Rectal smooth muscle tissue (tissue), 1 donor: ENCODE data around the gene PHACTR1.
A peak's percentile ranks its signal among the peaks of the same experiment; 100 is the strongest.

Experiments
- H3K27ac ChIP-seq: one replicate; pipeline ENCODE4 v1.7.0; 2013; ENCODE audit warnings: low read depth, low read length, inconsistent platforms
- H3K27me3 ChIP-seq: one replicate; pipeline ENCODE4 v1.7.0; 2013; ENCODE audit warnings: low read length; ENCODE audit not compliant: control insufficient read depth, insufficient read depth
- H3K36me3 ChIP-seq: one replicate; pipeline ENCODE4 v1.7.0; 2013; ENCODE audit warnings: low read length; ENCODE audit not compliant: control insufficient read depth, insufficient read depth
- H3K4me1 ChIP-seq: one replicate; pipeline ENCODE4 v1.7.0; 2013; ENCODE audit warnings: low read length; ENCODE audit not compliant: control insufficient read depth, insufficient read depth
- H3K4me3 ChIP-seq: one replicate; pipeline ENCODE4 v1.7.0; 2013; ENCODE audit warnings: low read length
- H3K9ac ChIP-seq: one replicate; pipeline ENCODE4 v1.7.0; 2013; ENCODE audit warnings: low read length

PHACTR1 gene

GRCh38 chr6:13268913-13269518 is 552.4 kb downstream of the PHACTR1 start:
- H3K27ac ChIP-seq: no peak overlapping the region
- no peaks in the 10 kb centered on the region for H3K27me3 ChIP-seq
- H3K36me3 ChIP-seq: no peaks in the 10 kb centered on the region
- H3K4me3 ChIP-seq: no peak overlapping the region
- H3K9ac ChIP-seq: no peak overlapping the region
- no peaks in the 10 kb centered on the region for H3K4me1 ChIP-seq

DNA sequence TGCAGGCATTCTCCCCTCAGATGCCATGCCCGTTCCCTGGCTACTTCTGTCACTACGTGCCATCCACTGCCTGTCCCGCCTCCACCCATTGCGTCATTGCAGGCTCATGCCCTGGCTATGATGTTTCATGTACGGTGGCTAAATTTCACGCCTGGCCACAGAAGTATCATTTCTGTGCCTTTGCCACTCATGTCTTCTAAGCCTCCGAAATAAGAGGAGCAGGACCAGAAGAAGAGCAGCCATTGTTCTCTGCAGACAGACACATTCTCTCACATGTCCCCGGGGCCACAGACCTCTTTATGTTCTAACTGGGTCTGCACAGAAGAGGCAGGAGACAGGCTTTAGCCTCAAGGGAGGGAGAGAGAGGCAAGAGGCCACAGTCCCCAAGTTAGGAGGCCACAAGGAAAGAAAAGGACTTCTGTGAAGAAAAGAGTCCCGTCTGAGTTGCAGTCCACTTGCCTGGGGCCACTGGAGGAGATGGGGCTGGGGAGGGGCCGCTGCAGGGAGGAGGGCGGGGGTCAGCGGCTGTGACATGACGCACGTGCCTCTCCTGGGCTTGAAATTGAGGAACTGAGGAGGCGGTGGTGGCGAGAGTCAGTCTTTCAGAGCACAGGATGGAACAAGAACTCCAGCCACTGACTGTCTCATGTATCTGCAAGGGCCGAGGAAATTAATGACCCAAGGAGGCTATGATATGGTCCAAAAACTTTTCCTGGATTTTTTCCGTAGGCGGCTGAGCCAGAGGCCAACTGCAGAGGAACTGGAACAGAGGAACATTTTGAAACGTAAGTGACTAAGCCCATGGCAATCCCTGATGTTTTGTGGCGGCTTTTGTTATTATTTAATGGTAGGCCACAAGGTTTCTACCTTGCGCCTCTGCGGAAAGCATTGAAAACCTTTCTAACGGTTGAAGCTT is 555.8 kb downstream of the PHACTR1 start:
- no peak overlapping the region for H3K9ac ChIP-seq
- H3K27me3 ChIP-seq: no peaks in the 10 kb centered on the region
- H3K36me3 ChIP-seq: no peaks in the 10 kb centered on the region
- no peak overlapping the region for H3K27ac ChIP-seq
- H3K4me1 ChIP-seq: no peaks in the 10 kb centered on the region
- peak overlapping the region; percentile 31 for H3K4me3 ChIP-seq

DNA sequence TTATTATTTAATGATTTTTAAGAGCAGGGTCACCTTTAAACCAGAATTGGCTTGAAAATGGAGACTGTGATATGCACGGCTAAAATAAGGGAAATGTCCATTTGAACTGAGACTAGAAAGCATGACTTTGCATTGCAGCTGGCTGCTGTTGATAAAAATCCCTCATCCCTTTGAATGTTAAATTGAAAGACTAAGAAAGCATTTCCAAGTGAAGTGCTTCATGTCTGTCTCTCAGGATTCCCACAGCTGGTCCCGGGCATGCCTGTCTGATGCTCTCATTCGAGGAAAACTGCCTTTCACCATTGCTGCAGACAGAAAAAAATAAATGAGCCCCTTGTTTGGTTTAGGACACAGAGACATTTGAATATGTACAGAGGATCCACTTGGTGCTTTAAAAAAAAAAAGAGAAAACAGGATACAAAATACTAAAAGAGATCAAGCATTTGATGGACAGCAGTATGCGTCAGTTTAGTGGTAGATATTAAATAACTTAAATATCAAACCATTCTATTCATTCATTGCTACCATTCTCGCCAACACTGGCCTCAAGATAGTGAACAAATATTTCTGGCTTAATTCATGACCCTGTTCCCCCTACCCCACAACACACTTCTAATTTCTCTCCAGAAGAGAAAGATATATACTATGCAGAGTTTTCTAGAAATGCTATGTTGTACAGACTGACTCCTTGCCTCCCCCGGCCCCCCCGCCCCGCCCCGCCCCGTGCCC is 556.8 kb downstream of the PHACTR1 start:
- Histone ChIP-seq H3K9ac (no peak overlapping the region), H3K27me3 (no peaks in the 10 kb centered on the region), H3K4me3 (peak overlapping the region; percentile 31), H3K36me3 (no peaks in the 10 kb centered on the region), H3K27ac (no peak overlapping the region), H3K4me1 (no peaks in the 10 kb centered on the region)

DNA sequence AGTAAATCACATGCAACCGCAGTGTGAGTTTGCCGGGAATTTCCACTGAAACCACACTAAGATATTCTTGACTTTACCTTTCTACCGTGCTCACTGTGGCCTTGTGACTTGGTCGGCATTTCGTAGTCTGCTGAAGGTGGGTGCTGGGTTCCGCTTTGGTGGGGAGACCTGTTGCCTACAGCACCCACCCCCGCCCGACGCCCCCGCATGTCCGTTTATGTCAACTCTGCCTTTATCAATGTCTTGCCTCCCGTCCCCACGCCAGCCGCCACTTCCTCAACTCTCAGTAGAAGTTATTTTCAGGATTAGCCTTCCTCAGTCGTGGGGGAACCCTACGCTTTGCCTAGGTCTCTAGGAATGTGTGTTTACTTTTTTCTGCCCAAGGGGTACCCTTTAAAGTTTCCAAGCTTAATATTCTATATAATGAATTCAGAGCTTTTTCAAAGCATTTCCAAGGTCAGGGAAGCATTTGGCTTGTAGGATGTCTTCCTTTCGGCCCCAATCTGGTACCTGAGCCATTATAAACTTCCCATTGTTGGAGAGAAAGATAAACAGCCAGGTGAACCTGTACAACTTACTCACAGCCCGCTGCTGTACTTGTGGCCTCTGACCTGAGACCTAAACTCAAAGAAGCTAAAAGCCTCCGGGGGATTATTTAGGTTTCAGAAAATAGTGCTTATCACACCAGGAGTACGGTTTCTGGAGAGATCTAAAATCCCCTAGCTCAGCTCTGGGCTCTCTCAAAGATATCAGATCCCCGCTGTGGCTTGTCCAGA is 557.6 kb downstream of the PHACTR1 start:
- Histone ChIP-seq H3K27me3 (no peaks in the 10 kb centered on the region), H3K4me1 (no peaks in the 10 kb centered on the region), H3K4me3 (no peak overlapping the region), H3K27ac (no peak overlapping the region), H3K9ac (no peak overlapping the region), H3K36me3 (no peaks in the 10 kb centered on the region)

DNA sequence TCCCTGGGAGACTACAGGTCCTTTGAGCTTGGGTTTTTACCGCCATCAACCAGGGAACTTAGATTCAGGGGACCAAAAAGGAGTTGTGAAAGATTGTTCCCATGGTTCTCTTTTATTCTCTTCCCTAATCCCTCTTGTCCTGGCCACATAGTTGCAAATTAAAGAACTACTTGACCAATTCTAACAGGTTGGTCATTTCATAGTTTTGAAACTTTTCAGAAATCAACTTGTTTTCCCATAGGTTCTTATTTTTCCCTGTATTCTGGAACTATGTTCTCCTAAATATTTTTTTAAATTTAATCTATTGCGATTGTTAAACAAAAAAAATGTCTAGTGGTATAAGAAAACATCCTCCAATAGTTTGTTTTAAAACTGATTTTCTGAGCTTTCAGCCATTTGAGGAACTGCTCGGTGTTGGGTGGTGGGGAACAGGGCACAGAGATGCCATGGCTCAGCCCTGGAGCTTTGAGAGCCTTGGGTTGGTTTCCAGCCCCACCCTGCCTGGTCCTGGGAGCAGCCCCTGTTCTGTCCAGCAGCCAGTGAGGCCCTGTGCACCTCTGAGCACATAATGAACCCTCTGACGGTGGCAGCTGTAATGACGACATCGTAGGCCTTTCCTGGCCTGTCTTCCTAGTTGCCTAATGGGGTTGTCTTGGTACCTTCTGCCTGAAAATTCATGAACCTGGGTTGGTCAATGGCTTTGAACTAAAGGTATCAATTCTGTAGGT is 558.3 kb downstream of the PHACTR1 start:
- H3K27me3 ChIP-seq: no peaks in the 10 kb centered on the region
- no peak overlapping the region for H3K4me3 ChIP-seq
- H3K9ac ChIP-seq: no peak overlapping the region
- no peaks in the 10 kb centered on the region for H3K36me3 ChIP-seq
- no peak overlapping the region for H3K27ac ChIP-seq
- H3K4me1 ChIP-seq: no peaks in the 10 kb centered on the region

- Histone ChIP-seq H3K4me1 (no peaks in the 10 kb centered on the region), H3K4me3 (no peak overlapping the region), H3K27me3 (no peaks in the 10 kb centered on the region), H3K9ac (no peak overlapping the region), H3K36me3 (no peaks in the 10 kb centered on the region), H3K27ac (no peak overlapping the region)
Observed at GRCh38 chr6:13275435-13275989, 558.9 kb downstream of the PHACTR1 start.

- H3K4me3 ChIP-seq: no peak overlapping the region
- no peaks in the 10 kb centered on the region for H3K27me3 ChIP-seq
- no peaks in the 10 kb centered on the region for H3K4me1 ChIP-seq
- H3K9ac ChIP-seq: no peak overlapping the region
- H3K36me3 ChIP-seq: no peaks in the 10 kb centered on the region
- H3K27ac ChIP-seq: no peak overlapping the region
Observed at GRCh38 chr6:13277231-13277630, 560.7 kb downstream of the PHACTR1 start.

DNA sequence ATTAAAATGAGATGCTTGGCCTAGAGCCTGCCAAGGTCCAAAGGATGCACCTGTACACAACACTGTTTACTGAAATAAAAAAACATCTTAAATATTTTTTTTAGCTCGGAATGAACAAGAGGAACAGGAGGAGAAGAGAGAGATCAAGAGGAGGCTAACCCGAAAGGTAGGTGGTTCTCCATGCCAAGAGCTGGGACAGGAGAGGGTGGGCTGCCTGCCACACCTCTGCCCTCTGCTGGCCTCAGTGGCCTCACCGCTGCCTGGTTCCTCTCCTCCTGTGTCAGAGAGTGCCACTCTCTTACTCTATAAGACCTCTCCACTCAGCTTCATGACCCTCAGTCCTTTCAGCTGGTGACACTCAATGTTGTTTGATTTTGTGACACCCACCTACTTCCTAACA is 561.6 kb downstream of the PHACTR1 start:
- Histone ChIP-seq H3K27ac (no peak overlapping the region), H3K27me3 (no peaks in the 10 kb centered on the region), H3K4me1 (no peaks in the 10 kb centered on the region), H3K9ac (no peak overlapping the region), H3K36me3 (no peaks in the 10 kb centered on the region), H3K4me3 (no peak overlapping the region)

DNA sequence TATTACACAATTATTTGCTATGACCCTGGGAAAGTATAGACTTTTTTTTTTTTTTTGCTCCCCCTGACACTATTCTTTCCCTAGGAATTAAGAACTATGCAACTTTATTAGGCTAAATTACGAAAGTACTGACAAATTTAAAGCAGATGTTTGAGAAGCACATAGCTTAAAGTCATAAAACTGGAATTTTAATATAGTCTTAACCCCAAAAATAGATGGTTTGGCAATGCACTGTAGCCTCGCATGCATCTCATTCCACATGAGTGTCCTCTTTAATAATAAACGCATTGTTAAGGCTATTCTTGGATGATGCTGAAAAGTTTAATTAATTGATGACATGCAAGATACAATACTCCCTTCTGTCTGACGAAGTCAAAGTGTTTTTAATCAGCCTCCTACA is 562.4 kb downstream of the PHACTR1 start:
- no peaks in the 10 kb centered on the region for H3K4me1 ChIP-seq

DNA sequence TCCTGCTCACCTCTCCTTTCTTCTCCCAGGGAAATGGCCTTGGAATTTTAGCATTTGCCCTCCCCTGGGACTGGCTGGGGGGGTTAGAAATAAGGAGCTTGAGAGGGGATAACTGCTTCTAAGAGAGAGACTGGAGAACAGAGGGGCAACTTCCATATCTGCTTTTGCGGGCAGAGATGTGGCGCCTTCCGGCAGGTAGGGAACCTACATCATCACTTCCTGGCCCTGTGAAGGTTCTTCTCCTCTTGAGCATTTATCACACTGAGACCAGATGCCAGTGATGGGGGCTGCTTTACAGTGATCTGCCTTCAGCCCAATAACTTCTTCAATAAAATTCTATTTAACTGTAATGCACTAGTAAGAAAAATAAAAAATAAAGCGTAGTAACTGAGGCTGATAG is 563.7 kb downstream of the PHACTR1 start:
- H3K27me3 ChIP-seq: no peaks in the 10 kb centered on the region
- no peak overlapping the region for H3K27ac ChIP-seq
- no peak overlapping the region for H3K4me3 ChIP-seq
- H3K9ac ChIP-seq: no peak overlapping the region
- no peaks in the 10 kb centered on the region for H3K36me3 ChIP-seq
- no peaks in the 10 kb centered on the region for H3K4me1 ChIP-seq

More for the DNA sequence above, 562.4 kb downstream of the PHACTR1 start:
- H3K4me3 ChIP-seq: no peak overlapping the region
- H3K9ac ChIP-seq: no peak overlapping the region
- no peak overlapping the region for H3K27ac ChIP-seq
- no peaks in the 10 kb centered on the region for H3K27me3 ChIP-seq
- H3K36me3 ChIP-seq: no peaks in the 10 kb centered on the region

GRCh38 chr6:13281686-13282085 is 565.1 kb downstream of the PHACTR1 start:
- H3K4me3 ChIP-seq: no peak overlapping the region
- no peak overlapping the region for H3K27ac ChIP-seq
- no peaks in the 10 kb centered on the region for H3K36me3 ChIP-seq
- no peaks in the 10 kb centered on the region for H3K27me3 ChIP-seq
- H3K9ac ChIP-seq: no peak overlapping the region
- no peaks in the 10 kb centered on the region for H3K4me1 ChIP-seq
